Heart right ventricle (tissue), 16 donors: ENCODE data around the gene NHLRC4. TPM values are rescaled to one million over a fixed set of nuclear protein-coding genes. Genes with fewer than 3 reads are reported as not detected.

Experiments
- ATAC-seq, 8 donors: fragments of 200-7000 bp; cut with Tn5 transposase; one replicate each; pipeline ENCODE4 v1.9.1; 2020; ENCODE audit warnings: mild to moderate bottlenecking in 8 of 8, moderate library complexity in 8 of 8, moderate number of reproducible peaks in 1 of 8
- DNase-seq, 2 donors: peaks; one replicate each; pipeline ENCODE4 v3.0.0-alpha.2; 2020
- H3K27ac ChIP-seq, 10 donors: fragments of 200-600 bp; sonication (generic) in 2 of 10; one replicate each; pipeline versions ENCODE4 v1.5.0 to v1.8.0; 2020 to 2022; ENCODE audit warnings: mild to moderate bottlenecking in 3 of 10
- H3K27me3 ChIP-seq, 7 donors: fragments of 200-600 bp; one replicate each; pipeline ENCODE4 v1.8.0; 2021 to 2022; ENCODE audit warnings: mild to moderate bottlenecking in 2 of 7
- H3K36me3 ChIP-seq, 9 donors: fragments of 200-600 bp; sonication (generic) in 1 of 9; one replicate each; pipeline versions ENCODE4 v1.5.0 to v1.8.0; 2020 to 2022; ENCODE audit warnings: mild to moderate bottlenecking in 2 of 9
- H3K4me1 ChIP-seq, 9 donors: fragments of 200-600 bp; sonication (generic) in 1 of 9; one replicate each; pipeline versions ENCODE4 v1.5.0 to v1.8.0; 2020 to 2022; ENCODE audit warnings: mild to moderate bottlenecking in 4 of 9
- H3K4me3 ChIP-seq, 10 donors: fragments of 200-600 bp; sonication (generic) in 2 of 10; one replicate each; pipeline versions ENCODE4 v1.5.0 to v1.8.0; 2020 to 2022; ENCODE audit warnings: mild to moderate bottlenecking in 7 of 10, moderate library complexity in 2 of 10
- H3K9me3 ChIP-seq, 11 donors: fragments of 200-600 bp in 10 of 11; sonication (generic) in 2 of 11; one replicate each; pipeline versions ENCODE4 v1.5.0 to v1.8.0; 2013 to 2022; ENCODE audit warnings: mild to moderate bottlenecking in 2 of 11, control low read depth in 1 of 11, moderate library complexity in 1 of 11
- WGBS, 2 donors: extraction: QIAGEN DNeasy Blood & Tissue Kit; methylation state at CpG; one replicate each; pipeline ENCODE4 v1.1.7; 2013; ENCODE audit warnings: inconsistent platforms in 1 of 2; 5-methylcytosine and 5-hydroxymethylcytosine counted together
- intact Hi-C, 10 donors: fragments of 100-400 bp; cut with DNase I; formaldehyde crosslinking; loops; one replicate each; pipeline versions ENCODE4 v1.11.1 to v1.14.2; 2022
- polyA plus RNA-seq, 2 donors: library from polyadenylated mRNA; stranded (reverse); fragments of 200-250 nt; gene quantifications; one replicate each; pipeline ENCODE4 v1.2.3, GENCODE V29; 2013
- total RNA-seq, 10 donors: library from RNA; stranded (reverse); fragmentation: NEBNext Ultra II Directional in 3 of 10; extraction: Animal tissue kit (Norgen Biotek cat#: 25700) in 3 of 10; gene quantifications; one replicate each; pipeline versions ENCODE4 v1.2.1 to v1.2.4, GENCODE V29; 2021 to 2023
- TF ChIP-seq, protein P1 (sequence below), 9 donors: fragments of 200-600 bp; sonication (generic) in 2 of 9; IDR thresholded peaks; one replicate each; pipeline versions ENCODE4 v1.5.0 to v1.8.0; 2021 to 2022; ENCODE audit warnings: antibody characterized with exemption in 9 of 9, mild to moderate bottlenecking in 5 of 9, moderate library complexity in 1 of 9
- donor health status: Arrhythmogenic right ventricular cardiomyopathy.
- donor health status: ischemic (EF 13 %, LVEDD 7.1; RV severe dilation, severe dysfunction).
- donor health status: healthy with polysubstance abuse.
- donor health status: DM: no; HTN: yes; CAD: no.
- donor health status: DM: no; HTN: no; CAD: no.
- donor health status: ischemic (EF 25% LVEDD 6.9; RV normal size, moderate dysfunction).
- donor health status: ischemic (EF 25% LVEDD 5.7; RV mildly dilated, moderate dysfunction).
- donor health status: healthy.
- donor health status: DM: yes; HTN: yes; CAD: no.
- donor health status: Ischemic cardiomyopathy.
- donor health status: ischemic (EF 35%, LVEDD 5.7; RV mildly dilated, moderate dysfunction).
- donor health status: nonischemic (EF 11% LVEDD 7.7; RV severe dilation, severe dysfunction).
- donor health status: DM: yes; HTN: yes; CAD: no.
- donor health status: PGD.
- donor health status: ischemic (EF 29% LVEDD 5.4; RV normal size, mild dysfunction).
- donor health status: nonischemic (EF 23%, LVEDD 6.1; RV moderate dilation, normal function).

Gene NHLRC4
- total and polyA plus RNA-seq, 12 donors = 0.12 to 0.75 (median 0.54) TPM; not detected in 2

DNA sequence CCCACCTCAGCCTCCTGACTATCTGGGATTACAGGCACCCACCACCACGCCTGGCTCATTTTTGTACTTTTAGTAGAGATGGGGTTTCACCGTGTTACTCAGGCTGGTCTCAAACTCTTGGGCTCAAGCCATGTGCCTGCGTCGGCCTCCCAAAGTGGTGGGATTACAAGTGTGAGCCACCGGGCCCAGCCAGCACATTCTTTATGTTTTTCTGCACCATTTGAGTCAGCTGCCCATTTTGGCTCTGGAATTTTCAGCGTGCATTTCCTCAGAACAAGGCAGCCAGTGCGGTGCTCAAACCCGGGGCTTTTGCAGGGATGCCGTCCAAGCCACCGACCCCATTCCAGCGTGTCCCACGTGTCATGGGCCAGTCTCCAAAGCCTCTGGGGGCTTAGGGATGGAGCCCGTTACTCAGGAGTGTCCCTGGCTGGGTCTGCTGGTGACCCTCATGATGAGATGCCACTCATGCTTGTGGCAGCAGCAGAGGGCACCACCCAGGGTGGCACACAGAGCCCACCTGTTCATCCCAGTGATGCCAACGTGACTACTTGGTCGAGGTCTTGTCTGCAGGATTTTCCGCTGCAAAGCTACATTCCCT, 19.3 kb downstream of the NHLRC4 start:
- Histone ChIP-seq H3K4me3 (no peak overlapping the region), H3K27ac (no peak overlapping the region), H3K9me3 (no peaks in the 10 kb centered on the region), H3K4me1 (peaks cover 10 to 52% (median 32%) of the 10 kb centered on the region in 9 donors), H3K27me3 (no peaks in the 10 kb centered on the region), H3K36me3 (peaks cover 0 to 8% (median 0%) of the 10 kb centered on the region in 9 donors)
- intact Hi-C loops = loop anchor here in 5 of 10 donors (5.0 to 10.0 kb wide), 4 partner anchors 69 to 161 kb away; partner anchors contain the start of genes RHOT2 (in 2 of the 5) and RAB11FIP3 (in 1 of the 5)
- WGBS, 2 donors = 44 to 54% methylated on average over 16 of the region's 16 CpGs
- ATAC-seq (no peak), DNase-seq (no peak)
- TF ChIP-seq, protein P1, sequence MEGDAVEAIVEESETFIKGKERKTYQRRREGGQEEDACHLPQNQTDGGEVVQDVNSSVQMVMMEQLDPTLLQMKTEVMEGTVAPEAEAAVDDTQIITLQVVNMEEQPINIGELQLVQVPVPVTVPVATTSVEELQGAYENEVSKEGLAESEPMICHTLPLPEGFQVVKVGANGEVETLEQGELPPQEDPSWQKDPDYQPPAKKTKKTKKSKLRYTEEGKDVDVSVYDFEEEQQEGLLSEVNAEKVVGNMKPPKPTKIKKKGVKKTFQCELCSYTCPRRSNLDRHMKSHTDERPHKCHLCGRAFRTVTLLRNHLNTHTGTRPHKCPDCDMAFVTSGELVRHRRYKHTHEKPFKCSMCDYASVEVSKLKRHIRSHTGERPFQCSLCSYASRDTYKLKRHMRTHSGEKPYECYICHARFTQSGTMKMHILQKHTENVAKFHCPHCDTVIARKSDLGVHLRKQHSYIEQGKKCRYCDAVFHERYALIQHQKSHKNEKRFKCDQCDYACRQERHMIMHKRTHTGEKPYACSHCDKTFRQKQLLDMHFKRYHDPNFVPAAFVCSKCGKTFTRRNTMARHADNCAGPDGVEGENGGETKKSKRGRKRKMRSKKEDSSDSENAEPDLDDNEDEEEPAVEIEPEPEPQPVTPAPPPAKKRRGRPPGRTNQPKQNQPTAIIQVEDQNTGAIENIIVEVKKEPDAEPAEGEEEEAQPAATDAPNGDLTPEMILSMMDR (IDR thresholded peaks at IDR 0.05) = no peak

DNA sequence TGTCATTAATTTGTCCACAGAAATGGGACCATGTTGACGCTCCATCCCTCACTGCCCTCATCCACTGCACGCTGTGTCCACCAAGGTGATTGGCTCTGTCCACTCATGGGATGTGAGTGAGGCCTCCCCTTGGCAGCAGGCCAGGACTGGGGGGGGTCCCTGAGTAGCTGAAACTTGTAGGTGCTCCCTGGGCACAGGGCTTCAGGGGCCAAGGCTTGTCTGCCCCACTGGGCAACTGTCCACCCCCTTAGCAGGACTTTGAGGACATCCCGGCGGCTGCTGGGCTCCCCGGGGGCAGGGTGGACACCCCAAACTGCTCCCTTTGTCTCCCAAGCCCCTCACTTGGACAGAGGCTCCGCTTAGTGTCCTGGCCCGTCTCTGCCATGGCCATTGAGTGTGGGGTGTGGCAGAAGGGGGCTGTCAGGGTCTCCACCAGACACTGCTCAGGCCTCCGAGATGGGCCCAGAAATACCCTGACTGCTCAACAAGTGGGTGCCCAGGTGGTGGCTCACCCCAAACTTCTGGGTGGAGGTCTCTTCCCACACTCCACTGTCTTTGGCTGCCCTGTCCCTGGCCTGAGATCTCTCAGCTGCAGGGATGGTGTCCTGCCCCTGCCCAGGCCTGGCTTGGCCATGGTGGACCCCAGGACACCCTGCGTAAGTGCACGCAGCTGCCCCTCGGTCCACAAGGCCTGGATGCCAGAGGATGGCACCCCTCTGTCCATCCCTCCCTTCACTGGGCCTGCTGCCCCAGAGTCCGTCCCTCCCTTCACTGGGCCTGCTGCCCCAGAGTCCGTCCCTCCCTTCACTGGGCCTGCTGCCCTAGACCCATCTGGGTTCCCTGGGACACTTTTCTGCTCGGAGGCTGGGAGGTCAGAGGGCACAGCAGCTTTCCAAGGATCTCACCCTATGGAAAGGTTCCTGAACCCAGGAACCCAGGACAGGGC, 20.1 kb downstream of the NHLRC4 start:
- DNase-seq (peak in 1 of 2 donors; percentile 57), ATAC-seq (no peak)
- Histone ChIP-seq H3K4me1 (peaks cover 10 to 60% (median 38%) of the 10 kb centered on the region in 9 donors), H3K27me3 (no peaks in the 10 kb centered on the region), H3K36me3 (peaks cover 0 to 7% (median 0%) of the 10 kb centered on the region in 9 donors), H3K9me3 (no peaks in the 10 kb centered on the region), H3K4me3 (peak overlapping the region in 3 of 10 donors; percentile 8 to 91 (median 86)), H3K27ac (peak overlapping the region in 7 of 10 donors; percentile 11 to 100 (median 97))
- TF ChIP-seq, protein P1 (IDR thresholded peaks at IDR 0.05) = no peak
- WGBS, 2 donors = 63 to 72% methylated on average over 14 of the region's 14 CpGs
- intact Hi-C loops = loop anchor here in 5 of 10 donors (5.0 to 10.0 kb wide), 4 partner anchors 68 to 162 kb away; partner anchors contain the start of genes RHOT2 (in 2 of the 5) and RAB11FIP3 (in 1 of the 5)

- Histone ChIP-seq H3K4me1 (peaks cover 10 to 67% (median 45%) of the 10 kb centered on the region in 9 donors), H3K36me3 (peaks cover 0 to 9% (median 0%) of the 10 kb centered on the region in 9 donors), H3K9me3 (no peaks in the 10 kb centered on the region), H3K27ac (peak overlapping the region; percentile 80 to 100 (median 99)), H3K27me3 (no peaks in the 10 kb centered on the region), H3K4me3 (peak overlapping the region; percentile 54 to 97 (median 85))
- WGBS, 2 donors = 0 to 1% methylated on average over 21 of the region's 21 CpGs
- peak in 1 of 2 donors; percentile 45 for DNase-seq
- intact Hi-C loops = loop anchor here in 5 of 10 donors (2.0 to 10.0 kb wide), 6 partner anchors 20 to 164 kb away; partner anchors contain the start of genes RHOT2 (in 2 of the 5), METTL26 (in 1 of the 5), PIGQ (in 1 of the 5) and RAB11FIP3 (in 1 of the 5)
- TF ChIP-seq, protein P1 (IDR thresholded peaks at IDR 0.05) = no peak
- no peak for ATAC-seq
These were observed 21.8 kb downstream of the NHLRC4 start for GRCh38 chr16:588639-588888.
